LNCAP (cell line): ENCODE data around the gene LTN1.

Experiments
- CTCF ChIP-seq: fragments of 450-650 bp; IDR thresholded peaks from 2 replicates; pipeline ENCODE4 v1.5.1; 2017; ENCODE audit warnings: mild to moderate bottlenecking

LTN1 gene

GRCh38 chr21:29007135-29007534 lies 14.5 kb upstream of the LTN1 start:
- no peak for TF ChIP-seq CTCF

GRCh38 chr21:29005696-29006095 lies 13.0 kb upstream of the LTN1 start:
- TF ChIP-seq CTCF = no peak

GRCh38 chr21:29002442-29003144 lies 9.9 kb upstream of the LTN1 start:
- no peak for TF ChIP-seq CTCF

GRCh38 chr21:28993293-28993629 lies 584 bp upstream of the LTN1 start:
- no peak for TF ChIP-seq CTCF

- TF ChIP-seq CTCF = no peak
Observed at GRCh38 chr21:28991861-28992525, 684 bp downstream of the LTN1 start.

GRCh38 chr21:28986677-28987076 lies 6.0 kb downstream of the LTN1 start:
- TF ChIP-seq CTCF = no peak

- TF ChIP-seq CTCF = no peak
Observed at GRCh38 chr21:28982637-28983036, 10.0 kb downstream of the LTN1 start.

- TF ChIP-seq CTCF = no peak
Observed at GRCh38 chr21:28979092-28979491, 13.6 kb downstream of the LTN1 start.
